Central memory CD8-positive, alpha-beta T cell (primary cell): ENCODE data around the gene CTDSPL2.

Experiments used
- ATAC-seq: fragments of 150-1000 bp; cut with Tn5 transposase; replicated peaks from 2 replicates; pipeline ENCODE4 v1.10.0; 2022; ENCODE audit warnings: mild to moderate bottlenecking, moderate FRiP score, moderate number of reproducible peaks; ENCODE audit not compliant: poor library complexity, severe bottlenecking; ENCODE audit errors: extremely low read depth
- DNase-seq, 2 donors: peaks; one replicate each; pipeline ENCODE4 v3.0.0; 2021; ENCODE audit warnings: low spot score in 2 of 2
- H3K27ac Mint-ChIP-seq: one replicate; pipeline ENCODE4 v1.8.0; 2022; ENCODE audit warnings: low read depth, mild to moderate bottlenecking, moderate library complexity, mixed read lengths
- H3K27me3 Mint-ChIP-seq: one replicate; pipeline ENCODE4 v1.8.0; 2022; ENCODE audit warnings: mixed read lengths
- H3K36me3 Mint-ChIP-seq: one replicate; pipeline ENCODE4 v1.8.0; 2022; ENCODE audit warnings: mild to moderate bottlenecking, moderate library complexity, mixed read lengths; ENCODE audit not compliant: insufficient read depth
- H3K4me1 Mint-ChIP-seq: one replicate; pipeline ENCODE4 v1.8.0; 2022; ENCODE audit warnings: mixed read lengths
- H3K4me3 Mint-ChIP-seq: one replicate; pipeline ENCODE4 v1.8.0; 2022; ENCODE audit warnings: mild to moderate bottlenecking, moderate library complexity, mixed read lengths
- H3K9me3 Mint-ChIP-seq: one replicate; pipeline ENCODE4 v1.8.0; 2022; ENCODE audit warnings: mixed read lengths

The CTDSPL2 gene

DNA sequence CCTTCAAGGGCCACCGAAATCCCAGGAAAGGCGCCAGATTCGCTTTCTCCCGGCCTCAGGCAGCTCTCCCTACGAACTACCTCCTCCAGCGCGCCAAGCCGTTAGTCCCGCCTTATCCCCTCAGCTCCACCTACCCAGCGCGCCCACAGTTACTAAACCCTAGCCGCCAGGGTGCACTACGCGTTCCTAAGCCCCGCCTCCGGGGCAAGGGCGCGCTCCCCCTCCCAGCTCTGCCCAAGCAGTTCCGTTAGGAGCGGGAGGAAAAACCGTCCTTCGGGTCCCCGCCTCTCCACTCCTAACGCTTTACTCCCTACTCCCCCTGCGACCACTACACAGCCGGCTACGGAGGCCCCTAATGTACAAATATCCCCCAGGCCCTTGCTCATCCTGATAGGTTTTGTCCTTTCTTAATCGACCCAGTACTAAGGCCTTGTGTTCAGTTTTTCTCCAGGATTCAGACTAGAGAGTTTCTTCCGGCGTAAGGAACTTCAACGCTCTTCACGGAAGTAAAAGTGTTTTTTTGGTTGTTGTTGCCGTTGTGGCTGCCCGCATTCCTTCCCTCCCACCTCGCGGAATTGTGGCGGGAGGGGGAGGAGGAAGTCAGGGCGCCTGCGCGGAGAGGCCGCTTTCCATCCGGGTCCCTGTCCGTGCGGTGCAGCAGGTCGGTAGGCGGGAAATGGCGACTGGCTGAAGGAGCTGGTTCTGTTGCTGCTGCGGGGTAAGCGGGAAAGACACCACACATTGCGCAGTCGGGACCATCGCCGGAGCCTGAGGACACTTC, at the start of gene CTDSPL2:
TSS of gene CTDSPL2 (plus strand) at position 655 of the 781 bp plus-strand sequence. CDS start 31,386 bp downstream, outside the sequence.
- DNase-seq (peak; percentile 92), ATAC-seq (peak; percentile 94)
- Mint-ChIP-seq H3K27ac (peak within 1 kb of the TSS; percentile 98), H3K4me3 (peak within 1 kb of the TSS; percentile 98), H3K36me3 (peaks cover 23% of the 10 kb centered on the region), H3K27me3 (no peaks in the 10 kb centered on the region), H3K4me1 (peaks cover 45% of the 10 kb centered on the region), H3K9me3 (no peaks in the 10 kb centered on the region)

DNA sequence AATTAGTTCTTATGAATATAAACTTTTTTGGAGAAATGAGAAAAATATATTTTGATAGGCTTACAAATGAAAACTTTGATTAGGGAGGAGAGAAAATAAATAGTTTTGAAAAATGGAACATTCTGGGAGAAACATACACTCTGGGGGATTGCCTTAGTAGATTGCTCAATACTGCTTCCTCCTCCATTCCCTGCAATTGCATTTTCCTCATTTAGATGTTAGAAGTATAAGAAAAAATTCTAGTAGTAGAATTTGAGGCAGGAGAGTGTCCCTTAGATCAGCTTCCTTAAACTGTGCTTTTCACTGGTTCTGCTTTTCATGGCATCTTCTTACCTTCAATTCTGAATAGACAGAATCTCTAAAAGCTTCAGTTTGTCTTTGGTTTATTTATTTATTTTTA, 46.2 kb upstream of the CTDSPL2 start:
- peaks cover 13% of the 10 kb centered on the region for H3K4me1 Mint-ChIP-seq

DNA sequence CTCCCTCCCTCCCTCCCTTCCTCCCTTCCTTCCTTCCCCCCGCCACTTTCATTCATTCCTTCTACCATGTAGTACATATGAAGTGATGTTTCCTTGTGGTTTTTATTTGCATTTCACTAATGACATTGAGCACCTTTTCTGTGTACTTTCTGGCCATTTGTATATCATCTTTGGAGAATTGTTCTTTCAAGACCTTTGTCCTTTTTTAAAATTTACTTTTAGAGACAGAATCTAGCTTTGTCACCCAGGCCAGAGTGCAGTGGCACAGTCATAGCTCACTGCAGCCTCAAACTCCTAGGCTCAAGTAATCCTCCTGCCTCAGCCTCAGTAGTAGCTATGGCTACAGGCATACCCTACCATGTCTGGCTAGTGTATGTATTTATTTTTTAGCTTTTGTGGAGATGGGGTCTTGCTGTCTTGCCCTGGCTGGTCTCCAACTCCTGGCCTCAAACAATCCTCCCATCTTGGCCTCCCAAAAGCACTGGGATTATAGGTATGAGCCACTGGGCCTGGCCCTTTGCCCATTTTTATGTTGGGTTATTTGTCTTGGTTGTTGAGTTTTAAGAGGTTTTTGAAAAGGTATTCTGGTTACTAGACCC, 42.0 kb upstream of the CTDSPL2 start:
- DNase-seq (no peak), ATAC-seq (no peak)
- Mint-ChIP-seq H3K36me3 (peaks cover 14% of the 10 kb centered on the region), H3K4me1 (peaks cover 10% of the 10 kb centered on the region), H3K27ac (no peak overlapping the region), H3K4me3 (no peak overlapping the region), H3K27me3 (no peaks in the 10 kb centered on the region), H3K9me3 (no peaks in the 10 kb centered on the region)

More for the DNA sequence above, 46.2 kb upstream of the CTDSPL2 start:
- DNase-seq (no peak), ATAC-seq (no peak)
- Mint-ChIP-seq H3K4me3 (no peak overlapping the region), H3K27me3 (no peaks in the 10 kb centered on the region), H3K27ac (no peak overlapping the region), H3K36me3 (peaks cover 16% of the 10 kb centered on the region), H3K9me3 (no peaks in the 10 kb centered on the region)

DNA sequence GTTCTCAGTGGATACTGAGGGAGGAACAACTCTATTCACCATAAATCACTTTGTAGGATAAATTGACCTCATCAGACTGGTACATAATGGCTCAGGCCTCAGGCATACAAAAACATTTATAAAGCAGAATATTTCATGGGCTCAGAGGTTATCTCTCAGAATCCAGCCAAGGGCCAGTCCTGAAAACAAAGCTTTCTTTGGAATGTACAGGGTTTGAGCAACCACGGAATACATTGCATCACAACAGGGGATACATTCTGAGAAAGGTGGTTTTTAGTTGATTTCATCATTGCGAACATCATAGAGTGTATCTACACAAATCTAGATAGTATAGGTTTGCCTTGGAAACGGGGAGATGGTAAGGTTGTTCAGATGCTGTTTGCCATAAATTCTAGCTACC, 33.4 kb upstream of the CTDSPL2 start:
- peaks cover 5% of the 10 kb centered on the region for H3K36me3 Mint-ChIP-seq
- ATAC-seq (no peak), DNase-seq (no peak)
- no peak overlapping the region for H3K27ac Mint-ChIP-seq
- H3K9me3 Mint-ChIP-seq: no peaks in the 10 kb centered on the region
- H3K4me3 Mint-ChIP-seq: no peak overlapping the region
- H3K4me1 Mint-ChIP-seq: peaks cover 7% of the 10 kb centered on the region
- no peaks in the 10 kb centered on the region for H3K27me3 Mint-ChIP-seq

DNA sequence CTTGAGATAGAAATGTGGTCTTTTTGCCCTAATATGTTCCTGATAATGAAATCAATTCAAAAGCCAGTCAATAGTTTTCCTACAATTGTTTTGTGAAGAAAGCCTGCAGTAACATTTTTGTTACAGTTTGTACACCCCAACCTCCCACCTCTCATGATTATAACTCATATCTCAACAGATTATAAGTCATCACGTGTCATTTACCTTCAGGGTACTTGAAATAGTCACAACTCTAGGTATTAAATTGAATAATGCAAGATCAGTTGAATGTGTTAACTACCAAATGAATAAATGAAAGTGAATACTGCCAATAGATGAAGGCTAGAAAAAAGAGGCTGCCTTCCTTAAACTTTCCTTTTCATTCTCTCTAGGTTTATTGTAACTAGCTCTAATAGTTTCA, 32.9 kb upstream of the CTDSPL2 start:
- ATAC-seq (no peak), DNase-seq (no peak)
- Mint-ChIP-seq H3K27me3 (no peaks in the 10 kb centered on the region), H3K9me3 (no peaks in the 10 kb centered on the region), H3K36me3 (peaks cover 5% of the 10 kb centered on the region), H3K4me3 (no peak overlapping the region), H3K4me1 (peaks cover 7% of the 10 kb centered on the region), H3K27ac (no peak overlapping the region)

DNA sequence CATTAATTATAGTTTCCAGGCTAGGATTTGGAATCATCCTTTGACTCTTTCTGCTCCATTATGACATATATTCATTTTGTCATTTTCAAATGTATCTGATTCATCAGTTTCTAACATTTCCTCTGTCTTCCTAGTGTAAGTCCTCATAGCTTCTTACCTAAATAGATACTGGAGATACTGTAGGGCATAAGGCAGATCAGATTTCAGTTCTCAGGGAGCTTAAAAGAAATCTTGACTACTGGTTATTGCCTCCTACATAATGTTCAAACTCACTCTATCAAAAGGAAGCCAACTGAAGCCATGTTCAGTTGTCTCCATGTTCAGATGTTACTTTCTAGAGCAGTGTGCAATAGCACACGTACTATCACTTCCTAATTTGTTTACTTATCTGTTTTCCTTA, 29.6 kb upstream of the CTDSPL2 start:
- H3K4me3 Mint-ChIP-seq: no peak overlapping the region
- ATAC-seq (no peak), DNase-seq (no peak)
- peak overlapping the region; percentile 32 for H3K27ac Mint-ChIP-seq
- no peaks in the 10 kb centered on the region for H3K27me3 Mint-ChIP-seq
- peaks cover 7% of the 10 kb centered on the region for H3K4me1 Mint-ChIP-seq
- peaks cover 6% of the 10 kb centered on the region for H3K36me3 Mint-ChIP-seq
- no peaks in the 10 kb centered on the region for H3K9me3 Mint-ChIP-seq

DNA sequence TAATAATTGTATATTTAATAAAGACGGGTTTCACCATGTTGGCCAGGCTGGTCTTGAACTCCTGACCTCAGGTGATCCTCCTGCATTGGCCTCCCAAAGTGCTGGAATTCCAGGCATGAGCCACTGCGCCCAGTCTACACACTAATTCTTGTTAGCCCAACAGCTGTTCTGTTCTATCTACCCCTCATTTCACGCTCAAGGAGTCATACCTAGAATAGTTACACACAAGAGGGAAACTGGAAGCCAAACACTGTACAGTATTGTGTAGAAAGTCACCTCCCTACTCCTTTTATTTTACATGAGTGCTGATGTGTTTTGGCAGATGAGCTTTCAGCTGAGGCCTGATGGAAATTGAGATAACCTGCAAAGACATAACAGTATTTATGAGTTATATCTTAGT, 13.4 kb upstream of the CTDSPL2 start:
- Mint-ChIP-seq H3K27me3 (no peaks in the 10 kb centered on the region), H3K27ac (no peak overlapping the region), H3K36me3 (peaks cover 9% of the 10 kb centered on the region), H3K4me1 (no peaks in the 10 kb centered on the region), H3K4me3 (no peak overlapping the region), H3K9me3 (no peaks in the 10 kb centered on the region)
- DNase-seq: no peak
- no peak for ATAC-seq

DNA sequence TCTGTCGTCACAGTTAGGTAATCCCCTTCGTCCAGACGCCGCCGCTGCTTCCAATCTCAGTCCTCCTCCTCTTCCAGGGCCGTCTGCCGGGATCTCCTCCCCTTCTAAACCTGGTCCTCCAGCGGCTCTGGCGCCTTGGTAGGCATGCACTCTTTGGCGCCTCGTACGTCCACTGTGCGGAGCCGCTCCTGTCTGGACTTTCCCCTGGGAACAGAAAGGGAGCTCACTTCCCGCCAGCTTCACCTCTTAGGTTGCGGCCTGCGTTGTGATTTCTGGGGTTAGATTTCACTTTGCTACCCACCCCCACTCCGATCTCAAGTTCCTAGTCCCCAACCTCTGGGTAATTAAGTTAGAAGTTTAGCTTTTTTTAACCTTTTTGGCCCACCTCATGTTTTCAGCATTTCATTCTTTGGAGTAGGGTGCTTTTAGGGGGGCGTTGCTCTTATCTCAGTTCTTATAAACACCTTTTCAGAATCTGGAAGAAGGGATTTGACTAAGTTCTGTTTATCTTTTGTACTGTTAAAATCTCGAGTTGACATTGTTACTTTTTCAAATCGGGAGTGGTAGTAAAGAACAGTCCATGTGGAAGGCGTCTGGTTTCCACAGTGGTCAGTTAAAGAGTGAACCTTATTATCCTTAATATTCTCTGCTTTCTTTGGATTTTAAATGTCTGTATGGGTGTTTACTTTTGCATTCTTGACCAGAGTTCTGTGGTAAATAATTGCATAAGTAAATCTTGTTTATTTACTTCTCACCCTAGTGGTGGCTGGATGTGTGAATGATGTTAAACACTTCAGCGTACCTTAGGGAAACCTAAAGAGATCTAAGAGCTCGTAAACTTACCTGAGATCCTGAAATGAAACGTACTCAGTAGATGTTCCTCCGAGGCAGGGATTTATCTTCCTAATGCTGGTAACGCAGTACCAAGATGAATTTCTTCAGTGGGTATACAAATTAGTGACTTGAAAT, 611 bp downstream of the CTDSPL2 start:
- Mint-ChIP-seq H3K9me3 (no peaks in the 10 kb centered on the region), H3K4me3 (peak overlapping the region; percentile 98), H3K27ac (peak overlapping the region; percentile 98), H3K36me3 (peaks cover 24% of the 10 kb centered on the region), H3K4me1 (peaks cover 45% of the 10 kb centered on the region), H3K27me3 (no peaks in the 10 kb centered on the region)
- DNase-seq: no peak
- peak; percentile 0 for ATAC-seq

DNA sequence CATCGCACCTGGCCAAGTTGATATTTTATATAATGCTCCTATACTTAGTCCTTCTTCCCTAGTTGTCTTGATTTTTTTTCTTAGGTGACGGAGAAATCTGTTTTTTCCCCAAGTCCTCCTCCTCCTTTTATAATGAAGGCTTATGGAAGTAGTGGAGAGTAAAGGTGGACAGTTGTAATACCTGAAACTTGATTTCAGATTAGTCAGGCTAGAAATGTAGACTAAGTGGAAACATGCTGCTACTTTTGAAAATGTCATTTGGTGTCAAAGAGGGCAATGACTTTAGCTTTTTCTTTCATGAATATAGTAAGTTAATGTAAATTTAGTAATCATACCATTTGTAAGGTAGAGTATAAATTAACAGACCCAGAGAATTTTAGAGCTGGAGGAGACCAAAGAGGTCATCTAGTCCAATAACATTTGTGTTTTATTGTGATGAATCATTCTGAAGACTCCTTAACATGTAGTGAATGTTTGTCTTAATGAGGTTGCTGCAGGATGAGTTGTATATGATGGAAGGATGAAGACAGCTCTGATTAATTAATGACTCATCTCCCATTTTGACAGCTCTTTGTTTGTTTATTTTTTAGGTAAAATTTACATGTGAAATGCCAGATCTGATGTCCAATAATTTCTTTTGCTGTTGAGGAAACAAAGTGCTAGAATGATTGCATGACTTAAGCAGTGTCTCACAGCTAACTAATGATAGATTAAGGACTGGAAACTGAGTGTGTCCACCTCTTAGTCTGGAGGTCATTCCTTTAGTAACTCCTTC, 8.7 kb downstream of the CTDSPL2 start:
- Mint-ChIP-seq H3K27me3 (no peaks in the 10 kb centered on the region), H3K27ac (no peak overlapping the region), H3K9me3 (no peaks in the 10 kb centered on the region), H3K36me3 (peaks cover 19% of the 10 kb centered on the region), H3K4me1 (peaks cover 62% of the 10 kb centered on the region), H3K4me3 (no peak overlapping the region)
- ATAC-seq (no peak), DNase-seq (no peak)

DNA sequence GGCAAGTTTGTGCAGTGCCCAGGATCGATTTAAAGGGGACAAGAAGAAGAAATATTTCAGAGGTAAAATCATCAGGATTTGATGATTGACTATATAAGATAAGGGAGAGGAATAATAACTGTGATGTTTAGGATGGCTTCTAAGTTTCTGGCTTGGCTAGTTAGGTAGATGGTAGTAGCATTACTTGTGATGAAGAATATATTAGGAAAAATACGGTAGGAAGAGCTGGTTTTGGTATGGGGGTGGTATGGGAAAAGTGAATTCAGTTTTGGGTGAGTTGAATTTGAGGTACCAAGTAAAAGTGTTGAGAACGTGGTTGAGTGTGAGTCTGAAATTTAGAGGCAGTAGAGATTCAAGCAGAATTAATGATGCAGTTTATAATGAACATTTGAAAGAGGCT, 11.0 kb downstream of the CTDSPL2 start:
- ATAC-seq (no peak), DNase-seq (no peak)
- no peaks in the 10 kb centered on the region for H3K27me3 Mint-ChIP-seq
- H3K9me3 Mint-ChIP-seq: no peaks in the 10 kb centered on the region
- peaks cover 62% of the 10 kb centered on the region for H3K4me1 Mint-ChIP-seq
- no peak overlapping the region for H3K27ac Mint-ChIP-seq
- H3K36me3 Mint-ChIP-seq: peaks cover 17% of the 10 kb centered on the region
- H3K4me3 Mint-ChIP-seq: peak overlapping the region; percentile 2

DNA sequence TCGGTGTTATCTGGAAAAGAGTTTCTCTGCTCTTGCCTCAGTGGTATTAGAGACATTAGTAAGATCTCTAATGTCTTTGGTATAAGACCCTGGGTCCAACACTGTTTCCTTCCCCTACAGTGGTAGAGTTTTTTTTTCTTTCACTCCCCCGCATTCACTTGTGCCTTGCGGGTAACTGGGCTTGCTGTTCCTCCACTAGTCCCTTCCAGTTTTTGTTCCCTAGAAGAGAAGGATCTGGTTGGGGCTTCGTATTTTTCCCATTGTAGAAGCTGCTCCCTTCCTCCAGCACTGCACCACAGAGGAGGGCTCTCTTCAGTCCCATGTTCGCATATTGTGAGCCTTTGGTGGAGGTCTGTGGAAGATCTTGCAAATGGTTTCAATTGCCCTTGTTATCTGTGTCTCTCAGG, 13.7 kb downstream of the CTDSPL2 start:
- Mint-ChIP-seq H3K9me3 (no peaks in the 10 kb centered on the region), H3K36me3 (peaks cover 9% of the 10 kb centered on the region), H3K4me1 (peaks cover 62% of the 10 kb centered on the region), H3K27me3 (no peaks in the 10 kb centered on the region), H3K27ac (peak overlapping the region; percentile 60), H3K4me3 (no peak overlapping the region)
- ATAC-seq: no peak
- DNase-seq: no peak

DNA sequence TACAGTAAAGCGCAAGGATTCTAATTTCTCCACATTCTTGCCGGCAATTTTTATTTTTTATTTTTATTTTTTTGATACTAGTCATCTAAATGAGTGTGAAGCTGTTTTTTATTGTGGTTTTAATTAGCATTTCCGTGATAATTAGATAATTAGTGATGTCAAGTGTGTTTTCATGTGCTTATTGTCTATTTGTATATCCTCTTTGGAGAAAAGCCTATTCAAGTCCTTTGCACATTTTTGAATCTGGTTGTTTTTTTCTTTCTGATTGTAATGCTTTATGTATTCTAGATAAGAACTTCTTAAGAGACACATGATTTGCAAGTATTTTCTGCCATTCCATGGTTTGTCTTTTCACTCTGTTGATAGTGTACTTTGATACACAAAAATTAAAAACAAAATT, 16.1 kb downstream of the CTDSPL2 start:
- H3K36me3 Mint-ChIP-seq: peaks cover 9% of the 10 kb centered on the region
- H3K4me3 Mint-ChIP-seq: no peak overlapping the region
- no peak for ATAC-seq
- H3K27me3 Mint-ChIP-seq: no peaks in the 10 kb centered on the region
- peaks cover 50% of the 10 kb centered on the region for H3K4me1 Mint-ChIP-seq
- H3K9me3 Mint-ChIP-seq: no peaks in the 10 kb centered on the region
- no peak overlapping the region for H3K27ac Mint-ChIP-seq
- no peak for DNase-seq
